Ovary (tissue), 9 donors: ENCODE results near the gene NOBOX. TPM values are rescaled to one million over a fixed set of nuclear protein-coding genes. Genes with fewer than 3 reads are reported as not detected.
"Not testable (repeated sequence)": the region's sequence is repeated elsewhere in the genome, so short reads cannot be mapped to it uniquely, and the experiment has no call there.

Experiments
- DNase-seq, 5 donors: peaks; one replicate each; pipeline ENCODE4 v3.0.0-alpha.2; 2019 to 2020
- H3K27ac ChIP-seq, 2 donors: fragments of 200-600 bp; one replicate each; pipeline versions ENCODE4 v1.5.1 to v1.8.0; 2019 to 2022
- H3K27me3 ChIP-seq: fragments of 200-600 bp; one replicate; pipeline ENCODE4 v1.8.0; 2022
- H3K36me3 ChIP-seq: fragments of 200-600 bp; sonication (generic); one replicate; pipeline ENCODE4 v1.5.1; 2019
- H3K4me1 ChIP-seq: one replicate; pipeline ENCODE4 v1.8.1; 2013; ENCODE audit warnings: mild to moderate bottlenecking, moderate library complexity; ENCODE audit not compliant: insufficient read depth
- H3K4me3 ChIP-seq: fragments of 200-600 bp; sonication (generic); one replicate; pipeline ENCODE4 v1.5.1; 2017
- H3K9me3 ChIP-seq, 2 donors: fragments of 200-600 bp in 1 of 2; sonication (generic) in 1 of 2; one replicate each; pipeline versions ENCODE4 v1.5.1 to v1.8.1; 2013 to 2019; ENCODE audit warnings: mild to moderate bottlenecking in 1 of 2, moderate library complexity in 1 of 2
- EP300 ChIP-seq: sonication (generic); formaldehyde crosslinking; IDR thresholded peaks from one replicate; pipeline ENCODE4 v1.6.1; 2017; ENCODE audit warnings: antibody characterized with exemption
- POLR2A ChIP-seq: fragments of 450-650 bp; IDR thresholded peaks from one replicate; pipeline ENCODE4 v1.6.1; 2017; ENCODE audit warnings: antibody characterized with exemption, mild to moderate bottlenecking, moderate library complexity
- WGBS, 3 donors: extraction: QIAGEN DNeasy Blood & Tissue Kit in 1 of 3; methylation state at CpG; one replicate each; pipeline versions ENCODE4 v1.1.5 to v1.1.7; 2013 to 2017; 5-methylcytosine and 5-hydroxymethylcytosine counted together
- intact Hi-C, 4 donors: fragments of 100-400 bp; cut with DNase I; formaldehyde crosslinking; loops; one replicate each; pipeline versions ENCODE4 v1.11.0 to v1.15.1; 2022 to 2023
- polyA plus RNA-seq, 2 donors: library from polyadenylated mRNA; stranded (reverse); fragments of 200-250 nt in 1 of 2; fragments of 350-450 nt in 1 of 2; fragmentation: Illumina TruSeq in 1 of 2; extraction: RNeasy Lipid Tissue Mini Kit (QIAGEN cat#74804) in 1 of 2; gene quantifications; one replicate each; pipeline ENCODE4 v1.2.3, GENCODE V29; 2013 to 2014
- total RNA-seq, 7 donors: library from RNA; depleted of rRNA in 2 of 7; stranded (reverse); fragments of >200 nt in 2 of 7; fragmentation: NEBNext Ultra II Directional in 3 of 7; extraction: Animal tissue kit (Norgen Biotek cat#: 25700) in 3 of 7; gene quantifications; one replicate each; pipeline versions ENCODE4 v1.1.0 to v1.2.4, GENCODE V29; 2016 to 2023
- TF ChIP-seq, protein P1 (sequence below), 3 donors: fragments of 450-650 bp in 2 of 3; fragments of 200-600 bp in 1 of 3; IDR thresholded peaks; one replicate each; pipeline versions ENCODE4 v1.5.1 to v1.8.0; 2016 to 2022; ENCODE audit warnings: antibody characterized with exemption in 3 of 3, mild to moderate bottlenecking in 1 of 3
- donor health status: DM: no; HTN: no; CAD: no; lungs with moderate emphysema.
- donor health status: DM: no; HTN: no; CAD: no.
- donor health status: Bipolar disorder and iron deficiency.
- donor health status: DM: yes; HTN: yes; CAD: no.
- donor health status: DM: no; HTN: no; CAD: no.
- donor health status: DM: yes; HTN: yes; CAD: no.

Gene NOBOX
- total and polyA plus RNA-seq, 9 donors, result 0.36 TPM; not detected in 8

DNA sequence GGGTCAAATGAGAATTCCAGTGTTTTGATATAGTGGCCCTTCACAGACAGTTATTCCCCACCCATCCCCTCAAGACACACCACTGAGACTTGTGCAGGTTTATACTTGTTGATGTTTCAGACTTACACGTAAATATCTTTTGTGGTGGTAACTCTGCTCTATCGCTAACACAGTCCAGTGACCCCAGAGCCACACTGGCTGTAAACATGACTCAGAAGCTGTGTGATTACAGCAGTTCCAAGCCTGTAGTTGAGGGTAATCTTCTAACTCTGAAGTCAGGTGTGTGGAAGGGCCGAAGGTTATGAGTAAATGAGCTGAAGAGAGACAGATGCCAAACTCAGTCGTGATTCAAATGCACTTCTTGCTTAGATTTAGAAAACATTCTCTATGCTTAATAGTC lies 19.4 kb downstream of the NOBOX start:
- no peaks in the 10 kb centered on the region for H3K36me3 ChIP-seq
- no peaks in the 10 kb centered on the region for H3K27me3 ChIP-seq
- no peak overlapping the region for H3K4me3 ChIP-seq
- 51 to 65% (median 59%) methylated on average over 4 of the region's 4 CpGs for WGBS, 3 donors
- no peak overlapping the region for H3K27ac ChIP-seq
- no peaks in the 10 kb centered on the region for H3K9me3 ChIP-seq
- intact Hi-C loops, result no loop called here
- no peak for DNase-seq
- H3K4me1 ChIP-seq, result no peaks in the 10 kb centered on the region
- TF ChIP-seq EP300 (no peak), POLR2A (no peak)
- TF ChIP-seq, protein P1, sequence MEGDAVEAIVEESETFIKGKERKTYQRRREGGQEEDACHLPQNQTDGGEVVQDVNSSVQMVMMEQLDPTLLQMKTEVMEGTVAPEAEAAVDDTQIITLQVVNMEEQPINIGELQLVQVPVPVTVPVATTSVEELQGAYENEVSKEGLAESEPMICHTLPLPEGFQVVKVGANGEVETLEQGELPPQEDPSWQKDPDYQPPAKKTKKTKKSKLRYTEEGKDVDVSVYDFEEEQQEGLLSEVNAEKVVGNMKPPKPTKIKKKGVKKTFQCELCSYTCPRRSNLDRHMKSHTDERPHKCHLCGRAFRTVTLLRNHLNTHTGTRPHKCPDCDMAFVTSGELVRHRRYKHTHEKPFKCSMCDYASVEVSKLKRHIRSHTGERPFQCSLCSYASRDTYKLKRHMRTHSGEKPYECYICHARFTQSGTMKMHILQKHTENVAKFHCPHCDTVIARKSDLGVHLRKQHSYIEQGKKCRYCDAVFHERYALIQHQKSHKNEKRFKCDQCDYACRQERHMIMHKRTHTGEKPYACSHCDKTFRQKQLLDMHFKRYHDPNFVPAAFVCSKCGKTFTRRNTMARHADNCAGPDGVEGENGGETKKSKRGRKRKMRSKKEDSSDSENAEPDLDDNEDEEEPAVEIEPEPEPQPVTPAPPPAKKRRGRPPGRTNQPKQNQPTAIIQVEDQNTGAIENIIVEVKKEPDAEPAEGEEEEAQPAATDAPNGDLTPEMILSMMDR (IDR thresholded peaks at IDR 0.05), result no peak

DNA sequence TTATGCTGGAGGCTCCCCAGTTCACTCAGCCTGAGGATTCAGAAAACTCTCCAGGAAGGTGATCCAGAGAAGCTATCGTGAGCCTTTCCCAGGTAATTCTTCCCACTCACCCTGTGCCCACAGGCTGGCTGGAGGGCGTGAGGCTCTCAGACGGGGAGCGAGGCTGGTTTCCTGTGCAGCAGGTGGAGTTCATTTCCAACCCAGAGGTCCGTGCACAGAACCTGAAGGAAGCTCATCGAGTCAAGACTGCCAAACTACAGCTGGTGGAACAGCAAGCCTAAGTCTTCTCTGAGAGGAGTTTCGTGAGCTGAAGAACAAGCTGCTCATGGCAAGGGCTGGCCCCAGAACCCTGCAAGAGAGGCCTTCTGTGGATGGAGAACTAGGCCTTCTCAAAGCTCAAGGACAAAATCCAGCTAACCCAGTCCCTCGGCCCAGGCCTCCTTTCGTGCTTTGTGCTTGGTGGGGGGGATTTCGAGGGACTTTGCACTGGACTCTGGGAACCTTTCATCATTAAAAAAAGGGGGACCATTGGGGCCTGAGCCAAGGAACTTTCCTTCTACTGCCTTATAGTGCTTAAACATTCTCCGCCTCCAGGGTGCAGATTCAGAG lies 23.6 kb downstream of the NOBOX start:
- intact Hi-C loops, result no loop called here
- Histone ChIP-seq H3K9me3 (no peaks in the 10 kb centered on the region), H3K4me1 (no peaks in the 10 kb centered on the region), H3K27me3 (no peaks in the 10 kb centered on the region), H3K4me3 (no peak overlapping the region), H3K27ac (no peak overlapping the region), H3K36me3 (no peaks in the 10 kb centered on the region)
- no peak for DNase-seq
- no peak for TF ChIP-seq POLR2A
- TF ChIP-seq, protein P1 (IDR thresholded peaks at IDR 0.05), result no peak
- 93 to 94% (median 93%) methylated on average over 11 of the region's 11 CpGs for WGBS, 3 donors

DNA sequence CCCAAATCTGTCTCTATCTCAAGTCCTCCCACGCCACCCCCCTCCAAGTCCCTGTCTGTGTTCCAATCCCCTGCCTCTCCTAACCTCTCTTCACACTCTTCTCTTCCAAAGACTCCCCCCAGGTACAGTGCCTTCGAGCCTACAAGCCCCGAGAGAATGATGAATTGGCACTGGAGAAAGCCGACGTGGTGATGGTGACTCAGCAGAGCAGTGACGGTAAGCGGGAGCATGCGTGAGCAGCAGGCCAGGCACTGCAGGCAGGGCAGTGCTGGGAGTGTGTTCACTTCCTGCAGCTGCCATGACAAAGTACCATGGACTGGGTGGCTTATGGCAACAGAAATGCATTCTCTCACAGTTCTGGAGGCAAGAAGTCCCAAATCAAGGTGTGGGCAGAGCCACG lies 24.8 kb downstream of the NOBOX start:
- Histone ChIP-seq H3K27ac (no peak overlapping the region), H3K9me3 (no peaks in the 10 kb centered on the region), H3K4me1 (no peaks in the 10 kb centered on the region), H3K36me3 (no peaks in the 10 kb centered on the region), H3K27me3 (no peaks in the 10 kb centered on the region), H3K4me3 (no peak overlapping the region)
- intact Hi-C loops, result no loop called here
- no peak for TF ChIP-seq EP300
- TF ChIP-seq POLR2A, result no peak
- TF ChIP-seq, protein P1 (IDR thresholded peaks at IDR 0.05), result no peak
- 91 to 93% (median 93%) methylated on average over 9 of the region's 9 CpGs for WGBS, 3 donors
- no peak for DNase-seq

DNA sequence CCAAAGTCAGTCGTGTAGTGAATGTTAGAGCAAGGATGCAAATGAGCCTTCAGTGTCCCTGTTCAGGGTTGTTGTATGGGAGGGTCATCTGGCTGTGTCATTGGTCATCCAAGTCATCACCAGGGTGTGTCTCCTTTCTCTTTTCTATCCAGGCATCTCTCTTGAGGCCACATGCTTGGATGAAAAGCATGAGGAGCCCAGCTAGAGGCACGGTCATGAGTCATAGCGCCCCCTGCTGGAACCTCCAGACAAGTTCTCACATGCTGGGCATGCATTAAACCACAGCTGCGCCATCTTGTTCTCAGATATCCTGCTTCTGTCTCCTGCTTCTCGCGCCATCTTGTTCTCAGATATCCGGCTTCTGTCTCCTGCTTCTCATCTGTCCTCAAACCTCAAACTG lies 34.3 kb downstream of the NOBOX start:
- intact Hi-C loops, H3K27me3 ChIP-seq, H3K9me3 ChIP-seq, H3K4me1 ChIP-seq, DNase-seq, H3K36me3 ChIP-seq, H3K27ac ChIP-seq, H3K4me3 ChIP-seq: not testable (repeated sequence)
- WGBS, 3 donors, result 95 to 98% methylated on average over 4 of the region's 7 CpGs; no CpG with 5 or more reads in 1 of the 3 donors

DNA sequence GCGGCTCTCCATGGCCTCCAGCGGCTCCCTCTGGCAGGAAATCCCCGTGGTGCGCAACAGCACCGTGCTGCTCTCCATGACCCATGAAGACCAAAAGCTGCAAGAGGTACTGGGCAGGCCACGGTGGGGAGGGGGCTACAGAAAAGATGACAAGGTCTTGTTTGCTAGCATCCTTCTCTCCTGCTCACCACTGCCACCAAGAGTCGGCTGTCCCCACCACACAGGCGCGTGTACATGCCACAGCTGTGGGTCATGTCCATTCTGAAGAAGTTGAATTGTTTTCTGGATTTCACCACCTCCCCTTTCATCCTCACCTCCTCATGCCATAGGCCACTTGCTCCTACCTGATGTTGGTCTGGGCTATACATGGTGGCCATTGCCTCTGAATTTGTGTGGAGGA lies 36.2 kb downstream of the NOBOX start:
- WGBS, 3 donors, result no CpG with 5 or more reads among the region's 9 CpGs
- intact Hi-C loops, result not testable (repeated sequence)

DNA sequence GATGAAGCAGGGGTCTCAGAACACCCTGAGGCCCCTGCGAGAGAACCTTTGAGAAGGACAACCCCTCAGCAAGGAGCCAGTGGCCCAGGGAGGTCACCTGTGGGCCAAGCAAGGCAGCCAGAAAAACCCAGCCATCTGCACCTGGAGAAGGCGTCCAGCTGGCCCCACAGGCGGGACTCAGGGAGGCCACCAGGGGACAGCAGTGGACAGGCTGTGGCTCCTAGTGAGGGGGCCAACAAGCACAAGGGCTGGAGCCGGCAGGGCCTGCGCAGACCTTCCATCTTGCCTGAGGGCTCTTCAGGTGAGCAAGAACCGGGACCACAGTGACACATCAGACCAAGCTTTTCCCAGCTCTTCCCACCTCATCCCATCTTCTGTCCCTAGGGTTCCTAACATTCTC lies 38.0 kb downstream of the NOBOX start:
- H3K27me3 ChIP-seq, H3K9me3 ChIP-seq, H3K4me3 ChIP-seq, intact Hi-C loops, H3K27ac ChIP-seq, H3K4me1 ChIP-seq, DNase-seq, H3K36me3 ChIP-seq: not testable (repeated sequence)
- no CpG with 5 or more reads among the region's 6 CpGs for WGBS, 3 donors

More for the DNA sequence above, 36.2 kb downstream of the NOBOX start:
- H3K4me1 ChIP-seq, DNase-seq, H3K4me3 ChIP-seq, H3K27me3 ChIP-seq, H3K36me3 ChIP-seq, H3K27ac ChIP-seq, H3K9me3 ChIP-seq: not testable (repeated sequence)

DNA sequence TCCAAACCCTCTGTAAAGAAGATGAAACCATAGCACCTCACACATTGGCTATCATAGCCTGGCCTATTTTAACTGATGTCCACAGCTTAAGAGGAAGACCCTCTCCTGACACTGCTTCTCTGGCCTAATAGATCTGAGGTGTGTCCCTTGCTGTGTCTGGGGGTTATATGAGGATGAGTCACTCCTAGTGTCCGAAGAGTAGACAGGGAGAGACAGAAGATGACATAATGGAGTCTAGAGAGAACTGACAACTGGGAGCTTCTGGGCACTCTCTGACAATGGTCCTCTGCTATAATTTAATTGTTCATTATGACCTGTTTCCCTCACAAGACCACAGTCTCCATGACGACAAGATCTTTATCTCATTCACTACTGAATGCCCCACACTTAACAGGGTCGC lies 41.4 kb downstream of the NOBOX start:
- H3K36me3 ChIP-seq, H3K27me3 ChIP-seq, H3K27ac ChIP-seq, H3K4me1 ChIP-seq, DNase-seq, H3K4me3 ChIP-seq, intact Hi-C loops, H3K9me3 ChIP-seq: not testable (repeated sequence)
- no CpG with 5 or more reads among the region's 3 CpGs for WGBS, 3 donors

DNA sequence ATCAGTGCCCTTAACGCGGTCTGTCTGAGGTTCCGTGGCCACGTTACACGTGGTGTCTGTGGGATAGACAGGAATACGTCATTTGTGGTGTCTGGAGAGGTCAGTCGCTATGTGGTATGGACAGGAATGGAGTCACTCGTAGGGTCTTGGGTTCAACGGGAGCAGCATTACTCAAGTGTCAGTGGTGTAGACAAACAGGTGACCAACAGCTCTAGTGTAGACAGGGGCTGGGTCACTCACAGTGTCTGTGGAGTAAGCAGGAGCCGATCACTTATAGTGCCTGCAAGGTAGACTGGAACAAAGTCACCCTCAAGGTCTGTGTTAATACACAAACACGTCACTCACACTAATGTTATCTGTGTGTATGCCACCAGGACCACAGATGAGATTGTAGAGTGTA lies 46.6 kb downstream of the NOBOX start:
- H3K4me3 ChIP-seq, intact Hi-C loops, H3K9me3 ChIP-seq, DNase-seq, H3K27ac ChIP-seq, H3K36me3 ChIP-seq, H3K27me3 ChIP-seq, H3K4me1 ChIP-seq: not testable (repeated sequence)
- WGBS, 3 donors, result 90 to 100% methylated on average over 2 of the region's 11 CpGs; no CpG with 5 or more reads in 1 of the 3 donors

DNA sequence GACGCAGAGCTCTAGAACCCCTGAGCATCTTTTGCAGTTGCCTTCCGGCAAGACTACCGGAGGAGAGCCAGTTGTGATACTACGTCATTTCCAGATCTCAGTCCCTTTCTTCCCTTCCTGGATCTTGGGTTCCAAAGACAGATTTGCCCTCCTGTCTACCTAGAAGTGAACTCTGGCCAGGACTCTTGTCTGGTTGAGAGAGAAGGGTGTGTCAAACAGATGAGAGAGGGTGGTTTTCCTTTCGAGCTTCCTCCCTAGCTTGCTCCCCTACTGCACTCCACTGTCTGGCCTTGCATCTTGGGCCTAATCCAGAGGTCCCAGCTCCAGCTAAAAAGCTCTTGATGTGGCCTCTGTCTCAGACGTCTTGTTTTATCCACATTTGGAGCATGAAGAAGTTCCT lies 47.3 kb downstream of the NOBOX start:
- H3K9me3 ChIP-seq, intact Hi-C loops, H3K4me1 ChIP-seq, H3K36me3 ChIP-seq, DNase-seq, H3K4me3 ChIP-seq, H3K27ac ChIP-seq, H3K27me3 ChIP-seq: not testable (repeated sequence)
- WGBS, 3 donors, result no CpG with 5 or more reads among the region's 6 CpGs
